BLaER1 (cell line): Measurements from ENCODE around the gene NFIX.

Experiments used
- H3K27ac ChIP-seq: shearing (Covaris generic); formaldehyde crosslinking; 2 replicates; pipeline ENCODE4 v1.8.1; 2022
- H3K27me3 ChIP-seq: shearing (Covaris generic); formaldehyde crosslinking; 2 replicates; pipeline ENCODE4 v1.8.1; 2022
- H3K36me3 ChIP-seq: shearing (Covaris generic); formaldehyde crosslinking; 2 replicates; pipeline ENCODE4 v1.8.1; 2022
- H3K4me1 ChIP-seq: shearing (Covaris generic); formaldehyde crosslinking; 2 replicates; pipeline ENCODE4 v1.8.1; 2022
- H3K4me2 ChIP-seq: shearing (Covaris generic); formaldehyde crosslinking; 2 replicates; pipeline ENCODE4 v1.8.1; 2022
- H3K4me3 ChIP-seq: shearing (Covaris generic); formaldehyde crosslinking; 2 replicates; pipeline ENCODE4 v1.8.1; 2022
- H3K9ac ChIP-seq: shearing (Covaris generic); formaldehyde crosslinking; 2 replicates; pipeline ENCODE4 v1.8.1; 2022
- H3K9me3 ChIP-seq: shearing (Covaris generic); formaldehyde crosslinking; 2 replicates; pipeline ENCODE4 v1.8.1; 2022
- H4K20me1 ChIP-seq: shearing (Covaris generic); formaldehyde crosslinking; 2 replicates; pipeline ENCODE4 v1.8.1; 2022
- Cebpa-rat ChIP-seq: shearing (Covaris generic); IDR thresholded peaks from 2 replicates; pipeline ENCODE4 v1.8.1; 2022

NFIX gene

GRCh38 chr19:13094106-13094504, 98.8 kb downstream of the NFIX start:
- Histone ChIP-seq H3K27ac (peak overlapping the region; percentile 72), H3K4me3 (peak overlapping the region; percentile 89; the same call in 1 of the 2 replicates), H3K27me3 (peaks cover 21% of the 10 kb centered on the region; the same call in 1 of the 2 replicates), H3K9me3 (no peaks in the 10 kb centered on the region), H4K20me1 (peaks cover 23% of the 10 kb centered on the region), H3K9ac (peak overlapping the region; percentile 80), H3K4me1 (peaks cover 89% of the 10 kb centered on the region), H3K4me2 (peak overlapping the region; percentile 99), H3K36me3 (peaks cover 7% of the 10 kb centered on the region; the same call in 1 of the 2 replicates)
- TF ChIP-seq Cebpa-rat: no peak

GRCh38 chr19:13094771-13095392, 99.6 kb downstream of the NFIX start:
- H4K20me1 ChIP-seq: peaks cover 30% of the 10 kb centered on the region
- no peaks in the 10 kb centered on the region for H3K9me3 ChIP-seq
- peak overlapping the region; percentile 80 for H3K9ac ChIP-seq
- H3K36me3 ChIP-seq: peaks cover 8% of the 10 kb centered on the region
- TF ChIP-seq Cebpa-rat: no peak
- H3K4me1 ChIP-seq: peaks cover 89% of the 10 kb centered on the region
- H3K27me3 ChIP-seq: peaks cover 23% of the 10 kb centered on the region; the same call in 1 of the 2 replicates
- H3K27ac ChIP-seq: peak overlapping the region; percentile 83
- peak overlapping the region; percentile 89 for H3K4me3 ChIP-seq
- peak overlapping the region; percentile 99 for H3K4me2 ChIP-seq

GRCh38 chr19:13095393-13095784, 100.1 kb downstream of the NFIX start:
- Histone ChIP-seq H3K4me1 (peaks cover 89% of the 10 kb centered on the region), H4K20me1 (peaks cover 35% of the 10 kb centered on the region), H3K9ac (peak overlapping the region; percentile 80), H3K27ac (peak overlapping the region; percentile 83), H3K9me3 (no peaks in the 10 kb centered on the region), H3K27me3 (peaks cover 23% of the 10 kb centered on the region; the same call in 1 of the 2 replicates), H3K36me3 (peaks cover 13% of the 10 kb centered on the region), H3K4me3 (peak overlapping the region; percentile 89), H3K4me2 (peak overlapping the region; percentile 99)
- no peak for TF ChIP-seq Cebpa-rat

GRCh38 chr19:13095934-13096927, 101.0 kb downstream of the NFIX start:
- peak overlapping the region; percentile 83 for H3K27ac ChIP-seq
- peaks cover 89% of the 10 kb centered on the region for H3K4me1 ChIP-seq
- H3K4me2 ChIP-seq: peak overlapping the region; percentile 99
- H3K9me3 ChIP-seq: no peaks in the 10 kb centered on the region
- H3K4me3 ChIP-seq: peak overlapping the region; percentile 89
- peaks cover 14% of the 10 kb centered on the region for H3K36me3 ChIP-seq
- H4K20me1 ChIP-seq: peaks cover 44% of the 10 kb centered on the region
- TF ChIP-seq Cebpa-rat: no peak
- peak overlapping the region; percentile 80 for H3K9ac ChIP-seq
- H3K27me3 ChIP-seq: peaks cover 23% of the 10 kb centered on the region; the same call in 1 of the 2 replicates

- Histone ChIP-seq H3K9ac (peak overlapping the region; percentile 80), H3K4me1 (peaks cover 89% of the 10 kb centered on the region), H4K20me1 (peaks cover 52% of the 10 kb centered on the region)
Observed at GRCh38 chr19:13097033-13097462, 101.8 kb downstream of the NFIX start.

GRCh38 chr19:13097463-13098258, 102.4 kb downstream of the NFIX start:
- Histone ChIP-seq H3K27ac (peak overlapping the region; percentile 83; the same call in 1 of the 2 replicates), H4K20me1 (peaks cover 53% of the 10 kb centered on the region), H3K9ac (peak overlapping the region; percentile 80), H3K4me3 (peak overlapping the region; percentile 89), H3K4me2 (peak overlapping the region; percentile 99), H3K9me3 (no peaks in the 10 kb centered on the region), H3K36me3 (peaks cover 14% of the 10 kb centered on the region), H3K4me1 (peaks cover 87% of the 10 kb centered on the region), H3K27me3 (peaks cover 23% of the 10 kb centered on the region; the same call in 1 of the 2 replicates)
- no peak for TF ChIP-seq Cebpa-rat

More at GRCh38 chr19:13097033-13097462, 101.8 kb downstream of the NFIX start:
- no peak for TF ChIP-seq Cebpa-rat
- peaks cover 14% of the 10 kb centered on the region for H3K36me3 ChIP-seq
- no peaks in the 10 kb centered on the region for H3K9me3 ChIP-seq
- peak overlapping the region; percentile 99 for H3K4me2 ChIP-seq
- peak overlapping the region; percentile 89 for H3K4me3 ChIP-seq
- H3K27me3 ChIP-seq: peaks cover 23% of the 10 kb centered on the region; the same call in 1 of the 2 replicates
- peak overlapping the region; percentile 83 for H3K27ac ChIP-seq

GRCh38 chr19:13098277-13099072, 103.2 kb downstream of the NFIX start:
- H3K4me1 ChIP-seq: peaks cover 84% of the 10 kb centered on the region
- H3K27ac ChIP-seq: peak overlapping the region; percentile 84
- H3K36me3 ChIP-seq: peaks cover 14% of the 10 kb centered on the region
- peaks cover 53% of the 10 kb centered on the region for H4K20me1 ChIP-seq
- peak overlapping the region; percentile 77 for H3K9ac ChIP-seq
- H3K4me3 ChIP-seq: peak overlapping the region; percentile 89
- peaks cover 23% of the 10 kb centered on the region; the same call in 1 of the 2 replicates for H3K27me3 ChIP-seq
- H3K9me3 ChIP-seq: no peaks in the 10 kb centered on the region
- no peak for TF ChIP-seq Cebpa-rat
- peak overlapping the region; percentile 99 for H3K4me2 ChIP-seq
